ENCODE data around the gene NMRAL1.

- TF ChIP-seq CTCF (IDR thresholded peaks at IDR 0.05) (no peak), POLR2A (IDR thresholded peaks at IDR 0.05) (no peak)
Measured at GRCh38 chr16:4437366-4437765, 37.1 kb downstream of the NMRAL1 start.

Data from uterus (tissue), 2 donors.